ENCODE data around the gene HECW1. TPM values are rescaled to one million over a fixed set of nuclear protein-coding genes. Genes with fewer than 3 reads are reported as not detected.

The HECW1 gene
- polyA plus RNA-seq, 12 donors = 0.15 to 2.8 (median 0.25) TPM; not detected in 2

- DNase-seq = no peak
Measured at GRCh38 chr7:43143918-43144589, 31.6 kb downstream of the HECW1 start.

GRCh38 chr7:43148161-43148731 is 35.8 kb downstream of the HECW1 start:
- no peak for DNase-seq

GRCh38 chr7:43151076-43151475 is 38.6 kb downstream of the HECW1 start:
- no peak for DNase-seq

DNA sequence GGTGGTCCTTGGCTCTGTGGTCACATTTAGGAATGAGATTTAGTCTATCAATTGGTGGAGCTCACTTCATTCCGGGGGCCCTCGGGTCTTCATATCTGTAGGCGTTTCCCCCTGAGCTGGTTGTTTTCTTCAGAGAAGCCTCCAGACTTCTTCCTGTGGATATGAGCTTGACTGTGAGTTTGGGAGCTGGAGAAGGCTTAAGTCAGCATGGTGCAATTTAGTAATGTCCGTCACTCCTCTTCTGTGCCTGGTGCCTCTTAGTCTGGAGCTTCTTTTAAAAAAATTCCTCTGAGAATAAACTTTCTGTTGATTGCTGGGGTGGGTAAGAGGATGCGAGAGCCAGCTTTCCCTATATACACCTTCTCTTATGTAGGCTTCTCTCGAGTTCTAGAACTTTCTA is 40.2 kb downstream of the HECW1 start:
- DNase-seq = no peak

DNA sequence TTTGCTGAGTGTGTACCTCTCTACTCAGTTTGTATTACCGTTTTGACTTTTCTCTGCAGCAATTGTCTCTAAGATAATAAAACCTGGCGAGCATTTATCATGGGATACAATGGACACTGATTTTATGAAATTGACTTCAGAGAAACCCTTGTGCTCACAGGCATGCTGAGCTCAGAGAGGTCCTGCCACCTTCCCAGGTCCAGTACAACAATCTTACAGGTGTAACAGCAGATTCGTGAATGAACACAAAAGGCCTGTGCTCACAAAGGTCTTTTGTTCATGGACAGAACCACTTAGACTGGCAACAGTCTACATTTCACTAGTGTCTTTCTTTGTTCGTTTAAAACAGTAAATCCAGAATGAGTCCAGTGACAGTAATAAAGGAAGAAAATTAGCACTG is 43.2 kb downstream of the HECW1 start:
- no peak for DNase-seq

GRCh38 chr7:43163885-43164284 is 51.4 kb downstream of the HECW1 start:
- DNase-seq = no peak

DNA sequence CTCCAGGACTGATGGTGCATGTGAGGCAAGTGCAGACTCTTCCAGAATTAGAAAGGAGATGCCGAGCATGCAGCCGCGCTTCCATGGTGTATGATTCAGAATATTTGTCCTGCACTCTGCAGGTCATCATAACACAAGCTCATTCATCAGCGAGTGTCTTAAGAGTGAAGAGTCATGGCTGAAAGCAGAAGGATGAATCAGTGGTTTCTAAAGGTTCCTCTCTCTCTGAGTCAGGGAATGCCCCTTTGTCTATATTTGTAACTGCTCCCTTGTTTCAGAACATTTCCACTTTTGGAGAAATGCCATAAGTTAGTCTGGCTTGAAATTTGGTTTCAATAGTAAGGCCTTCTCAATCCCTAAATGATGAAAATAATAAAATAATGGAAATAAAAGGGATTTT is 52.3 kb downstream of the HECW1 start:
- DNase-seq = peak; percentile 11

DNA sequence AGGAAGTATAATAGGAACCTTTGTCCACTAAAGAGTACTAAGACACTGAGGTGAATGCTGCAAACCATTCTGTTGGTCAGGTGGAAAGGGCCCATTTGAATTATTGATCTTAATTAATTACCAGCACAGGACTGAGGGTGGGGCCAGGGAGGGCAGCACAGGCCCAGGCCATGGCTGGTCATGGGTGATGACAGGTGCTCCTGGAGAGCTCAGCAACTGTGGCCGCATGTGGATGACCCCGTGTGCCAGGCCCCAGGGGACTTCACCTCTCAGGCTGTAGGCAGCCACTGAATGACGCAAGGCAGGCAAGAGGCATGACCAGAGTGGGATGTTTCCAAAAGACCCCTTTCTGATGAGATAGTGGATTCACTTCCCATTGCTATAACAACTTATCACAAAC is 54.2 kb downstream of the HECW1 start:
- DNase-seq = no peak

DNA sequence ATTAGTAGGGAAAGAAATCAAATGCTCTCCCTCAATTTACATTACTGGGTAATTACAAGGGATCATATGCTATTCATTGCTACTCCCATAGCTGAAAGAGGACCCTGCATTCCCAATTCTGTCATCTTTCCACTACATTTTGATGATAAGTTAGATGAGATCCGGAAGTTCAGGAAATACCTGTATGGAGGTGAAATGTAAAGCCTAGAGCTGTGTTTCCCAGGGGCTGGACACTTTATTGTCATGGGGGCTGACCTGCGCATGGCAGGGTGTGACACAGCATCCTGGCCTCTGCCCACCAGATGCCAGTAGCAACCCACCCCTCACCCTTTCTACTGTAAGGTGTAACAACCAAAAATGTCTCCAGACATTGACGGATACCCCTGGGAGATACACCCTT is 56.6 kb downstream of the HECW1 start:
- no peak for DNase-seq

DNA sequence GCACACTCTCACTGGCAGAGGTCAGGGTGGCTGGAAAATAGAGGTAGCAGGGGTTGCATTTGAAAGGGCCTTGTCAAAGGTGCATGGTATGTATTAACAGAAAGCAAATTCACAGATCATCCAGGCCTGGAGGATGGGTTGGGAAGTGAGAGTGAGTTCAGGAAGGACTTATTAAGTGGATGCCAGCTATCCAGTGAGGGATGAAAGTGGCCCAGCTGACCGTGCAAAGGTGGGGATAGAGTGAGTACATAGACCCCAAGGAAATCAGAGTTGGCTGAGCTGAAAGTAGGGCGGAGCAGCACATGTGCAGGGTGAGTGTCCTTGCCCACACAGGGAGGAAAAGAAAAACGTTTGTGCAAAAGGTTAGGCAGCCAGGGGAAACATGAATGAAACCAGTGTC is 58.1 kb downstream of the HECW1 start:
- no peak for DNase-seq

DNA sequence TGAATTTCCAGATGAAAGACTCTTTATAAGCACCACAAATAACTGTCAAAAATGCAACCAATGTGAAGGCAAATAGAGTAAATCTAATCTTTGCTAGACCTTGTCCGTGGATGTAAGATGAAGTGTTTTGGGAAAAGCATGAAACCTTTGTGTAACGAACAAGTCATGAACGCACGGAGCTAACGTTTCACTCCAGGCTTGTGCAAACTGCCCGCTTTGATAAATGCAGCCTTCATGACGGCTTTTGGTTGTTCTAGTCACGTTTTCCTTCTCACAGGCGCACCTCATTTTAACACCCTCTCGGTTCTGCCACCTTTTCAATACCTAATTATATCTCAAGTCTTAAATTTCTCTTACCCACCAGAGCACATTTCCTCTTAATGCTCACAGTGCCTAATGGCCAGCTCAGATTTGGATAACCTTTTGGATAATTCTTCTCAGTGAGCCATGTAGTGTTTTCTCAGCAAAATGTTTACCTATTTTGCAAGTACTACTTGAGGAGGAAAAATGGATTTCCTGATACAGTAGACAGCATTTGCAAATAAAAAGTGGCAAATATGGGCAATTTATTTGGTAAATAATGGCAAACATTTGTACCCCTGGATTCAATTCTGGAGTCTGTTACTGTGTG is 63.2 kb downstream of the HECW1 start:
- no peak for DNase-seq

DNA sequence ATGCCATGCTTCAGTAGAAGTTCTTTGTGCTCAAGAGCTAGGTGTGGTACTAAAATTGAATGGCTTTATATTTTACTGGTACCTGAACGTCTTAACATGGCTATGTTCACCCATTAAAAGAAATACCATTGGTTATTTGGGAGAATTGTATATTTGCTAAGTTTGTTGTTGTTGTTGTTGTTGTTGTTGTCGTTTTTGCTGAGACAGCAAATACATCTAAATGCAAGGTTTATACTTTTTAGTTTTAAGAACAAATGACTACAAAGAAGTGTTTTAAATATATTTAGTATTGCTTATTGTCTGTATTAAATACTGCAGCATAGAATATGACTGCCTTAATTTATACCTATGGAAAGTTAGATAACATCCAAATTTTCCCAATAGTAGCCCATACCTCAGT is 66.9 kb downstream of the HECW1 start:
- DNase-seq = no peak

- DNase-seq = no peak
Measured at GRCh38 chr7:43192806-43193460, 80.5 kb downstream of the HECW1 start.

- DNase-seq = no peak
Measured at GRCh38 chr7:43193893-43194292, 81.4 kb downstream of the HECW1 start.

GRCh38 chr7:43195256-43195655 is 82.8 kb downstream of the HECW1 start:
- DNase-seq = no peak

- DNase-seq = no peak
Measured at GRCh38 chr7:43195768-43196167, 83.3 kb downstream of the HECW1 start.

DNA sequence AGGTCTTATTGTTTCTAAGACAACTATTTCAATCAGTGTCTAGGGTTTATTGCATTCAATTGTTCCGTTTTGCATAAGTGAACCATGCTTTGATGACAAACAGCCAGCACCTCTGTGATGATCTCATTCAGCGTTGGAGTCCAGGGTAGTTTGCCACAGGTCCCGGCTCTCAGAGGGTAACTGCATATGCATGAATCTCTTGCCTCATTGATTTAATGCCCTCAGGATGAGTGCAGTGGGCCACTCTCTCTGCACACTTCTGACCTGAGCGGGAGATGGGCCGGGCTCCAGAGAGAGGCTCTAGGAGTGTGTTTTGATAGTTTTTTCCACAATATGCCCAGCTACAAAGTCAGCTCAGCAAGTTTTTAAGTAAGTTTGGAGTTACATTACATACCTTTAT is 83.9 kb downstream of the HECW1 start:
- DNase-seq = no peak

GRCh38 chr7:43198016-43198415 is 85.6 kb downstream of the HECW1 start:
- no peak for DNase-seq

- DNase-seq = no peak
Measured at GRCh38 chr7:43198599-43199090, 86.2 kb downstream of the HECW1 start.

GRCh38 chr7:43199371-43200160 is 87.1 kb downstream of the HECW1 start:
- no peak for DNase-seq

- DNase-seq = no peak
Measured at GRCh38 chr7:43201912-43202311, 89.5 kb downstream of the HECW1 start.

DNA sequence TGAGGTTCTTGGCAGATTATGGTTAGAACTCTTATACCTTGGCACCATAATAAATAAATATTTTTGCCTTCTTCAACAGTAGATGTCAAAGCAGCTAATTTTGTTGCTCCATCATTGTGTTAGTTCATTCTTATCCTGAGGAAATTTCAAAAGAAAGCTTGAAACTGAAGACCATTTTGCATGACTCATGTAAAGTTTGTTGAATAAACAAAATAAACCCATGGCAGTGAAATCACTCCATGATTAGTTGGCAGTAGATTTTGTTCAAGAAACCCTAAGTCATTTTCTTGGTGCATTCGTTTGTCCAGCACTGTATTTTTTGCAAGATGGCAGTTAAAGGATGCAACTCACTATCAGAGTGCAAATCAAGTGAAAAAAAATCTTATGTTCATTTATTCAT is 91.6 kb downstream of the HECW1 start:
- DNase-seq = no peak

All from muscle of arm (tissue), 12 donors.